ENCODE data around the gene IL16. TPM values are rescaled to one million over a fixed set of nuclear protein-coding genes. Genes with fewer than 3 reads are reported as not detected.

IL16 gene
- total and polyA plus RNA-seq, 7 experiments from 2014 or later = 125 to 547 (median 319) TPM

DNA sequence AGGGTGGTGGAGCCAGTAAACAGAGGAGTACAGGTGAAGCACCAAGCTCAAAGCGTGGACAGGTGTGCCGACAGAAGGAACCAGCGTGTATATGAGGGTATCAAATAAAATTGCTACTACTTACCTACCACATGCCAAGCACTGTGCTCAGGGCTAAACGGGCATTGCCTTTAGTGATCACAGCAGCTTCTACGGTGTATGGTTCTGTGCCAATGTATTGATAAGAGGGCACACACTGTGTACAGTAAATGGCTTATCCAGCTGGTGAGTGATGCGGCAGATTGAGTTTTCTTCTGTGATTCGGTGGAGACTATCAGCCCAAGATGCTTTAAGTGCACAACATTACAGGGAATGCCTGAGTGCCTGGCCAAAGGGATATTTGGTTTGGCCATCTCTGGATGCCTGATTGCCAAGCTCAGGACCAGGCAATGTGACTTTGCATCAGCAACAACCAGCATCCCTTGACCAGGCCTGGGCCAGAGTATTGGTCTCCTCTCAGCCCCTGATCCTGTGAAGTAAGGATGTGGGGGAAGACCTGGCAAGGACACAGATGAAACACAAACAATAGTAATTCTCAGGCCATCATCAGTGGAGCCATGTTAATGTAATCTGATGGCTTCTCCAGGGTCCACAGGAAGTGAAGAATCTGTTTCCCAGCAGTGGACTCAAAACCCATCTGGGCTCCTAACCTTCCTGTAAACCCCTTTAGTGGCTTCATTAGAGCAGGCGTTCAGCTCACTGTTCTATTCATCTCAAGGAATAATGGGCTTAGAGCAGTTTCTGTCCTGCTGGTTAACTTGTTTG is 113.2 kb downstream of the IL16 start:
- Histone ChIP-seq H3K4me1 (ENCODE audit: control insufficient read depth in 2 of 2, insufficient read depth in 2 of 2, low read length in 2 of 2) (peaks cover 18 to 60% of the 10 kb centered on the region in 2 donors), H3K4me3 (ENCODE audit: low read length) (no peak overlapping the region), H3K9me3 (ENCODE audit: control insufficient read depth in 2 of 3, low read length in 3 of 3) (no peaks in the 10 kb centered on the region), H3K27me3 (ENCODE audit: control insufficient read depth in 2 of 2, insufficient read depth in 2 of 2, low read length in 2 of 2) (no peaks in the 10 kb centered on the region), H3K27ac (ENCODE audit: low read depth, low read length) (peak overlapping the region; percentile 59), H3K36me3 (ENCODE audit: control insufficient read depth in 2 of 3, insufficient read depth in 3 of 3, low read length in 3 of 3) (peaks cover 39 to 73% (median 43%) of the 10 kb centered on the region in 3 experiments)
- intact Hi-C loops (cut with micrococcal nuclease) = loop anchor here in 1 of 2 donors (1.0 to 2.0 kb wide), 2 partner anchors 13 to 14 kb away; partner anchors contain the start of gene STARD5
- H3K4me1 Mint-ChIP-seq = peaks cover 34 to 98% (median 82%) of the 10 kb centered on the region in 7 donors
- no peaks in the 10 kb centered on the region for H3K9me3 Mint-ChIP-seq
- ATAC-seq (no peak), DNase-seq (no peak)
- peaks cover 23 to 82% (median 65%) of the 10 kb centered on the region in 5 donors for H3K36me3 Mint-ChIP-seq
- ChIA-PET CTCF (interaction anchor here (0.7 to 16.1 kb wide), 5 partner anchors 8 to 43 kb away, joined by 3 to 128 read pairs (median 5); no protein-coding TSS in a partner anchor), POLR2A (interaction anchor here (0.9 to 23.2 kb wide), 7 partner anchors 6 to 78 kb away, joined by 3 to 642 read pairs (median 149); partner anchors contain the start of gene STARD5)
- H3K27me3 Mint-ChIP-seq = no peaks in the 10 kb centered on the region
- peak overlapping the region; percentile 47 to 97 (median 89) for H3K27ac Mint-ChIP-seq
- H3K4me3 Mint-ChIP-seq = peak overlapping the region in 3 of 10 donors; percentile 7 to 58 (median 27)

GRCh38 chr15:81310480-81310879 is 113.8 kb downstream of the IL16 start:
- Mint-ChIP-seq H3K36me3 (peaks cover 23 to 87% (median 67%) of the 10 kb centered on the region in 5 donors), H3K4me1 (peaks cover 41 to 98% (median 85%) of the 10 kb centered on the region in 7 donors), H3K27ac (peak overlapping the region in 8 of 9 donors; percentile 74 to 97 (median 90)), H3K9me3 (peaks cover 0 to 2% (median 0%) of the 10 kb centered on the region in 11 donors), H3K4me3 (peak overlapping the region in 3 of 10 donors; percentile 27 to 58 (median 52)), H3K27me3 (no peaks in the 10 kb centered on the region)
- H3K4me1 ChIP-seq (ENCODE audit: control insufficient read depth in 2 of 2, insufficient read depth in 2 of 2, low read length in 2 of 2) = peaks cover 18 to 60% of the 10 kb centered on the region in 2 donors
- CTCF ChIA-PET = interaction anchor here (0.7 to 16.1 kb wide), 3 partner anchors 8 to 44 kb away, joined by 3 to 128 read pairs (median 5); no protein-coding TSS in a partner anchor
- intact Hi-C loops (cut with micrococcal nuclease) = loop anchor here in 1 of 2 donors (2.0 kb wide), 1 partner anchor 14 kb away; no protein-coding TSS in a partner anchor
- H3K4me3 ChIP-seq (ENCODE audit: low read length) = no peak overlapping the region
- H3K36me3 ChIP-seq (ENCODE audit: control insufficient read depth in 2 of 3, insufficient read depth in 3 of 3, low read length in 3 of 3) = peaks cover 33 to 66% (median 37%) of the 10 kb centered on the region in 3 experiments
- no peak for DNase-seq
- no peaks in the 10 kb centered on the region for H3K9me3 ChIP-seq (ENCODE audit: control insufficient read depth in 2 of 3, low read length in 3 of 3)
- no peaks in the 10 kb centered on the region for H3K27me3 ChIP-seq (ENCODE audit: control insufficient read depth in 2 of 2, insufficient read depth in 2 of 2, low read length in 2 of 2)
- peak overlapping the region; percentile 59 for H3K27ac ChIP-seq (ENCODE audit: low read depth, low read length)
- POLR2A ChIA-PET = interaction anchor here (0.9 to 23.2 kb wide), 6 partner anchors 6 to 77 kb away, joined by 3 to 642 read pairs (median 314); partner anchors contain the start of gene STARD5
- no peak for ATAC-seq

DNA sequence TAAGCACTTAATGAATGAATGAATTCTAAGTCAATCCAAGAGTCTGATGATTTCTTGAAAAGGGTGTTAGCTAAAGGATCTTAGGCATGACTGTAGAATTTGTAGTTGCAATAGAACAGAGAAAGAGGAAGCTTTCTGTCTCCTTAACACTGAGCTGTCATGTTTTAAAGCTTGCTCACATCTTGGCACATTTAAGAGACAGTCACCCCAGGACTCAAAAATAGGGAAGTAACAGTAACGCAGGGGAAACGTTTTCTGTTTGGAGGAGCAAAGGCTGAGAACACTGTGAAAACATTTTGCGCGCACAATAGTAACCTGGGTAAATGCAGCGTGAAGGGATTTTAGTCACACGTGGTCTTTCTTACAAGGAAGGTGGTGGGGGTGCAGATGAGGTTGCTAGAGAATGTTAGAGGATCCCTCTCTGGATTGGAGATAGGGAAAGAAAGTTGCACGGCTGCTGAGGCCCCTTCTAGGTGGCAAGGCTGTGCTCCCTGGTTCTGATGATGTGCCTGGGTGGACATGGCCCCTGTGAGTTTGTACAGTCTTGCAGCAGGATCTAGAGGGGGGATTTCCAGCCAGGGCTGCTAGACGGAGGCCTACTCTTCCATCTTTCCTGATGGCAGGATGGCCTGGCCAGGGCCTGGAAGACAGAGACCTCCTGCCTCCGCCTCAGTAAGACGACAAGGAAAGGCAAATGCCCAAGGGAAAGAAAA is 115.2 kb downstream of the IL16 start:
- H3K9me3 ChIP-seq (ENCODE audit: control insufficient read depth in 2 of 3, low read length in 3 of 3) = no peaks in the 10 kb centered on the region
- H3K36me3 ChIP-seq (ENCODE audit: control insufficient read depth in 2 of 3, insufficient read depth in 3 of 3, low read length in 3 of 3) = peaks cover 20 to 63% (median 23%) of the 10 kb centered on the region in 3 experiments
- H3K27ac ChIP-seq (ENCODE audit: low read depth, low read length) = peak overlapping the region; percentile 59
- Mint-ChIP-seq H3K4me1 (peaks cover 53 to 97% (median 85%) of the 10 kb centered on the region in 7 donors), H3K27me3 (no peaks in the 10 kb centered on the region), H3K36me3 (peaks cover 23 to 81% (median 58%) of the 10 kb centered on the region in 5 donors), H3K4me3 (peak overlapping the region in 9 of 10 donors; percentile 35 to 64 (median 43)), H3K9me3 (peaks cover 0 to 2% (median 0%) of the 10 kb centered on the region in 11 donors), H3K27ac (peak overlapping the region; percentile 35 to 97 (median 89))
- DNase-seq (no peak), ATAC-seq (peak; percentile 80)
- no peaks in the 10 kb centered on the region for H3K27me3 ChIP-seq (ENCODE audit: control insufficient read depth in 2 of 2, insufficient read depth in 2 of 2, low read length in 2 of 2)
- no peak overlapping the region for H3K4me3 ChIP-seq (ENCODE audit: low read length)
- POLR2A ChIA-PET = interaction anchor here (1.0 to 23.2 kb wide), 5 partner anchors 8 to 35 kb away, joined by 4 to 642 read pairs (median 480); partner anchors contain the start of gene STARD5
- peaks cover 18 to 55% of the 10 kb centered on the region in 2 donors for H3K4me1 ChIP-seq (ENCODE audit: control insufficient read depth in 2 of 2, insufficient read depth in 2 of 2, low read length in 2 of 2)
- intact Hi-C loops (cut with micrococcal nuclease) = loop anchor here in 1 of 2 donors (2.0 kb wide), 1 partner anchor 15 kb away; no protein-coding TSS in a partner anchor
- CTCF ChIA-PET = interaction anchor here (0.6 to 16.1 kb wide), 3 partner anchors 15 to 37 kb away, joined by 3 to 128 read pairs (median 3); no protein-coding TSS in a partner anchor

- no peaks in the 10 kb centered on the region for H3K27me3 ChIP-seq (ENCODE audit: control insufficient read depth in 2 of 2, insufficient read depth in 2 of 2, low read length in 2 of 2)
- ChIA-PET CTCF (interaction anchor here (1.5 kb wide), 1 partner anchor 47 kb away, joined by 3 read pairs; no protein-coding TSS in a partner anchor), POLR2A (interaction anchor here (0.7 to 7.8 kb wide), 7 partner anchors 9 to 39 kb away, joined by 3 to 149 read pairs (median 5); partner anchors contain the start of gene STARD5)
- H3K36me3 ChIP-seq (ENCODE audit: control insufficient read depth in 2 of 3, insufficient read depth in 3 of 3, low read length in 3 of 3) = peaks cover 9 to 63% (median 13%) of the 10 kb centered on the region in 3 experiments
- H3K4me3 ChIP-seq (ENCODE audit: low read length) = no peak overlapping the region
- peak; percentile 41 for ATAC-seq
- H3K36me3 Mint-ChIP-seq = peaks cover 23 to 78% (median 55%) of the 10 kb centered on the region in 5 donors
- H3K27ac ChIP-seq (ENCODE audit: low read depth, low read length) = peak overlapping the region; percentile 65
- H3K4me1 Mint-ChIP-seq = peaks cover 53 to 97% (median 86%) of the 10 kb centered on the region in 7 donors
- H3K9me3 Mint-ChIP-seq = peaks cover 0 to 2% (median 0%) of the 10 kb centered on the region in 11 donors
- H3K4me3 Mint-ChIP-seq = peak overlapping the region in 7 of 10 donors; percentile 8 to 64 (median 46)
- intact Hi-C loops (cut with micrococcal nuclease) = no loop called here
- H3K9me3 ChIP-seq (ENCODE audit: control insufficient read depth in 2 of 3, low read length in 3 of 3) = no peaks in the 10 kb centered on the region
- H3K27me3 Mint-ChIP-seq = no peaks in the 10 kb centered on the region
- H3K27ac Mint-ChIP-seq = peak overlapping the region in 8 of 9 donors; percentile 74 to 97 (median 90)
- H3K4me1 ChIP-seq (ENCODE audit: control insufficient read depth in 2 of 2, insufficient read depth in 2 of 2, low read length in 2 of 2) = peaks cover 18 to 55% of the 10 kb centered on the region in 2 donors
- DNase-seq = no peak
Measured at GRCh38 chr15:81312790-81313543, 116.3 kb downstream of the IL16 start.

GRCh38 chr15:81313686-81314085 is 117.0 kb downstream of the IL16 start:
- intact Hi-C loops (cut with micrococcal nuclease) = no loop called here
- Histone ChIP-seq H3K9me3 (ENCODE audit: control insufficient read depth in 2 of 3, low read length in 3 of 3) (no peaks in the 10 kb centered on the region), H3K4me1 (ENCODE audit: control insufficient read depth in 2 of 2, insufficient read depth in 2 of 2, low read length in 2 of 2) (peaks cover 18 to 55% of the 10 kb centered on the region in 2 donors), H3K4me3 (ENCODE audit: low read length) (no peak overlapping the region), H3K27ac (ENCODE audit: low read depth, low read length) (peak overlapping the region; percentile 65), H3K36me3 (ENCODE audit: control insufficient read depth in 2 of 3, insufficient read depth in 3 of 3, low read length in 3 of 3) (peaks cover 2 to 63% (median 13%) of the 10 kb centered on the region in 3 experiments), H3K27me3 (ENCODE audit: control insufficient read depth in 2 of 2, insufficient read depth in 2 of 2, low read length in 2 of 2) (no peaks in the 10 kb centered on the region)
- peaks cover 25 to 79% (median 53%) of the 10 kb centered on the region in 5 donors for H3K36me3 Mint-ChIP-seq
- H3K27ac Mint-ChIP-seq = peak overlapping the region in 7 of 9 donors; percentile 74 to 97 (median 89)
- H3K27me3 Mint-ChIP-seq = no peaks in the 10 kb centered on the region
- ChIA-PET POLR2A (interaction anchor here (0.8 to 7.8 kb wide), 8 partner anchors 9 to 44 kb away, joined by 3 to 149 read pairs (median 4); partner anchors contain the start of gene STARD5), CTCF (interaction anchor here (1.5 kb wide), 1 partner anchor 47 kb away, joined by 3 read pairs; no protein-coding TSS in a partner anchor)
- peak overlapping the region in 1 of 10 donors; percentile 58 for H3K4me3 Mint-ChIP-seq
- ATAC-seq = no peak
- H3K9me3 Mint-ChIP-seq = peaks cover 0 to 2% (median 0%) of the 10 kb centered on the region in 11 donors
- no peak for DNase-seq
- peaks cover 56 to 99% (median 93%) of the 10 kb centered on the region in 7 donors for H3K4me1 Mint-ChIP-seq
